ENCODE data around the gene BTBD6. TPM values are rescaled to one million over a fixed set of nuclear protein-coding genes. Genes with fewer than 3 reads are reported as not detected.

The BTBD6 gene
- total RNA-seq, 1 donor from 2014 or later = 35.3 TPM

DNA sequence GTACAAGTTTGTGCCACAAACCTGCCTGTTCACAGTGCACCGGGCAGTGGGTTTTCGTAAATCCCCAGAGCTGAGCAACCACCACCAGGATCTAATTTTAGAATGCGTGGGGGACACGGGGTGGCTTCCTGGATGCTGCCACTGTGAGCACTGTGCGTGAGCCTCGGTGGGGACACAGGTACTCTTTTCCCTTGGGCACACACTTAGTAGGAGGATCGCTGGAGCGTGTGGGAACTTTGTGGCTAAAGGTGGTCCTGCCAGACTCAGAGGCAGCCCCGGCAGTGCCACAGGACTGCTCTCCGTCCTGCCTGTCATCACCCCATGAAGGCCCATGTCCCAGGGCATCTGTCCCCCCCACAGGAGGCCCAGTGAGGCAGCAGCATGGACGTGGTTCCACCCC, 21.1 kb downstream of the BTBD6 start:
- Mint-ChIP-seq H3K27me3 (ENCODE audit: unreplicated experiment) (no peaks in the 10 kb centered on the region), H3K4me1 (ENCODE audit: unreplicated experiment) (no peaks in the 10 kb centered on the region), H3K4me3 (ENCODE audit: unreplicated experiment) (no peak overlapping the region), H3K27ac (ENCODE audit: unreplicated experiment) (no peak overlapping the region), H3K9me3 (ENCODE audit: unreplicated experiment) (no peaks in the 10 kb centered on the region), H3K36me3 (ENCODE audit: unreplicated experiment) (peaks cover 10% of the 10 kb centered on the region)
- no peak for TF ChIP-seq CTCF (IDR thresholded peaks at IDR 0.05)
- no peak for DNase-seq (ENCODE audit: extremely low spot score, unreplicated experiment)

GRCh38 chr14:105271224-105271890, 23.0 kb downstream of the BTBD6 start:
- Mint-ChIP-seq H3K4me1 (ENCODE audit: unreplicated experiment) (peaks cover 10% of the 10 kb centered on the region), H3K4me3 (ENCODE audit: unreplicated experiment) (no peak overlapping the region), H3K27ac (ENCODE audit: unreplicated experiment) (no peak overlapping the region), H3K27me3 (ENCODE audit: unreplicated experiment) (no peaks in the 10 kb centered on the region), H3K36me3 (ENCODE audit: unreplicated experiment) (peaks cover 4% of the 10 kb centered on the region), H3K9me3 (ENCODE audit: unreplicated experiment) (no peaks in the 10 kb centered on the region)
- TF ChIP-seq CTCF (IDR thresholded peaks at IDR 0.05) = no peak
- DNase-seq (ENCODE audit: extremely low spot score, unreplicated experiment) = no peak

- peaks cover 4% of the 10 kb centered on the region for H3K36me3 Mint-ChIP-seq (ENCODE audit: unreplicated experiment)
- no peaks in the 10 kb centered on the region for H3K27me3 Mint-ChIP-seq (ENCODE audit: unreplicated experiment)
- peaks cover 10% of the 10 kb centered on the region for H3K4me1 Mint-ChIP-seq (ENCODE audit: unreplicated experiment)
- H3K9me3 Mint-ChIP-seq (ENCODE audit: unreplicated experiment) = no peaks in the 10 kb centered on the region
- H3K4me3 Mint-ChIP-seq (ENCODE audit: unreplicated experiment) = no peak overlapping the region
- no peak for TF ChIP-seq CTCF (IDR thresholded peaks at IDR 0.05)
- no peak for DNase-seq (ENCODE audit: extremely low spot score, unreplicated experiment)
- H3K27ac Mint-ChIP-seq (ENCODE audit: unreplicated experiment) = no peak overlapping the region
Observed at GRCh38 chr14:105272623-105273022, 24.3 kb downstream of the BTBD6 start.

DNA sequence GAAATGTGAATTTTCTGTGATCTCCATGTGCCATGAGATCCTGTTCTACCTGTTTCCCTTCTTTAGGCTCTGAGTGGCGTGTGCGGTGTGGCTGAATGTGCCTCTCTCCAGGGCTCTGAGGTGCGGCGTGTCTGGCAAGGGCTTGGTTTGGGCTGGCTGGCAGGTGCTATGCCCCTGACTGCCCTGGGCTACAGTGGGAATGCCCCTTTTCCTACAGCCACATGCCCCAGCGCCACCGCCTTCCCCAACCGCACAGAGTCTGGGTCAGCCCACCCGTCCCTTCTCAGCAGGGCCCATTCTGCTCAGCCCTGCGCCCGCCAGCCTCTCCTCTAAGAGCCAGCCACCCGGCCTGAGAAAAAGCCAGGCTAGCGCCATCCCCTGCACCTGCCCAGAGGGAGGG, 24.7 kb downstream of the BTBD6 start:
- Mint-ChIP-seq H3K36me3 (ENCODE audit: unreplicated experiment) (peaks cover 4% of the 10 kb centered on the region), H3K27me3 (ENCODE audit: unreplicated experiment) (no peaks in the 10 kb centered on the region), H3K4me3 (ENCODE audit: unreplicated experiment) (no peak overlapping the region), H3K4me1 (ENCODE audit: unreplicated experiment) (peaks cover 10% of the 10 kb centered on the region), H3K27ac (ENCODE audit: unreplicated experiment) (no peak overlapping the region), H3K9me3 (ENCODE audit: unreplicated experiment) (no peaks in the 10 kb centered on the region)
- DNase-seq (ENCODE audit: extremely low spot score, unreplicated experiment) = no peak
- no peak for TF ChIP-seq CTCF (IDR thresholded peaks at IDR 0.05)

GRCh38 chr14:105274637-105275036, 26.3 kb downstream of the BTBD6 start:
- Mint-ChIP-seq H3K4me3 (ENCODE audit: unreplicated experiment) (no peak overlapping the region), H3K27me3 (ENCODE audit: unreplicated experiment) (no peaks in the 10 kb centered on the region), H3K36me3 (ENCODE audit: unreplicated experiment) (no peaks in the 10 kb centered on the region), H3K9me3 (ENCODE audit: unreplicated experiment) (no peaks in the 10 kb centered on the region), H3K27ac (ENCODE audit: unreplicated experiment) (no peak overlapping the region), H3K4me1 (ENCODE audit: unreplicated experiment) (peaks cover 10% of the 10 kb centered on the region)
- no peak for TF ChIP-seq CTCF (IDR thresholded peaks at IDR 0.05)
- no peak for DNase-seq (ENCODE audit: extremely low spot score, unreplicated experiment)
